ENCODE data around the gene HIPK3.
A peak's percentile ranks its signal among the peaks of the same experiment; 100 is the strongest.

The HIPK3 gene

GRCh38 chr11:33258631-33259205, 1.5 kb downstream of the HIPK3 start (continued):
- TF ChIP-seq, protein P1, sequence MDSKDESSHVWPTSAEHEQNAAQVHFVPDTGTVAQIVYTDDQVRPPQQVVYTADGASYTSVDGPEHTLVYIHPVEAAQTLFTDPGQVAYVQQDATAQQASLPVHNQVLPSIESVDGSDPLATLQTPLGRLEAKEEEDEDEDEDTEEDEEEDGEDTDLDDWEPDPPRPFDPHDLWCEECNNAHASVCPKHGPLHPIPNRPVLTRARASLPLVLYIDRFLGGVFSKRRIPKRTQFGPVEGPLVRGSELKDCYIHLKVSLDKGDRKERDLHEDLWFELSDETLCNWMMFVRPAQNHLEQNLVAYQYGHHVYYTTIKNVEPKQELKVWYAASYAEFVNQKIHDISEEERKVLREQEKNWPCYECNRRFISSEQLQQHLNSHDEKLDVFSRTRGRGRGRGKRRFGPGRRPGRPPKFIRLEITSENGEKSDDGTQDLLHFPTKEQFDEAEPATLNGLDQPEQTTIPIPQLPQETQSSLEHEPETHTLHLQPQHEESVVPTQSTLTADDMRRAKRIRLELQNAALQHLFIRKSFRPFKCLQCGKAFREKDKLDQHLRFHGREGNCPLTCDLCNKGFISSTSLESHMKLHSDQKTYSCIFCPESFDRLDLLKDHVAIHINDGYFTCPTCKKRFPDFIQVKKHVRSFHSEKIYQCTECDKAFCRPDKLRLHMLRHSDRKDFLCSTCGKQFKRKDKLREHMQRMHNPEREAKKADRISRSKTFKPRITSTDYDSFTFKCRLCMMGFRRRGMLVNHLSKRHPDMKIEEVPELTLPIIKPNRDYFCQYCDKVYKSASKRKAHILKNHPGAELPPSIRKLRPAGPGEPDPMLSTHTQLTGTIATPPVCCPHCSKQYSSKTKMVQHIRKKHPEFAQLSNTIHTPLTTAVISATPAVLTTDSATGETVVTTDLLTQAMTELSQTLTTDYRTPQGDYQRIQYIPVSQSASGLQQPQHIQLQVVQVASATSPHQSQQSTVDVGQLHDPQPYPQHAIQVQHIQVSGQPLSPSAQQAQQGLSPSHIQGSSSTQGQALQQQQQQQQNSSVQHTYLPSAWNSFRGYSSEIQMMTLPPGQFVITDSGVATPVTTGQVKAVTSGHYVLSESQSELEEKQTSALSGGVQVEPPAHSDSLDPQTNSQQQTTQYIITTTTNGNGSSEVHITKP (tag by site-specific recombination; IDR thresholded peaks at IDR 0.05): 0 out of 2 replicates have a peak, but pooled peaks have one; percentile 29
- TF ChIP-seq PRDM2 (tag by site-specific recombination; IDR thresholded peaks at IDR 0.05; ENCODE audit: borderline replicate concordance) (no peak), ZSCAN5A (tag by site-specific recombination; IDR thresholded peaks at IDR 0.05) (no peak), IKZF3 (tag by site-specific recombination; IDR thresholded peaks at IDR 0.05) (no peak; the same call in none of the 2 replicates), ZNF664 (tag by site-specific recombination; IDR thresholded peaks at IDR 0.05) (peak; percentile 40; the same call in 1 of the 2 replicates), SCRT2 (tag by site-specific recombination; IDR thresholded peaks at IDR 0.05) (peak; percentile 76; the same call in 1 of the 2 replicates), ZNF544 (tag by site-specific recombination; IDR thresholded peaks at IDR 0.05) (no peak), ZNF10 (tag by site-specific recombination; IDR thresholded peaks at IDR 0.05) (0 out of 2 replicates have a peak, but pooled peaks have one; percentile 31), ZBTB20 (tag by site-specific recombination; IDR thresholded peaks at IDR 0.05) (peak; percentile 40; the same call in 1 of the 2 replicates), ZNF174 (tag by site-specific recombination; IDR thresholded peaks at IDR 0.05) (no peak), ZNF37A (tag by site-specific recombination; IDR thresholded peaks at IDR 0.05) (no peak), ZNF311 (tag by site-specific recombination; IDR thresholded peaks at IDR 0.05; ENCODE audit: borderline replicate concordance) (no peak), ZNF76 (tag by site-specific recombination; IDR thresholded peaks at IDR 0.05; ENCODE audit: borderline replicate concordance, low read depth) (no peak), EGR2 (tag by site-specific recombination; IDR thresholded peaks at IDR 0.05; ENCODE audit: low read depth) (no peak), ZEB2 (tag by site-specific recombination; IDR thresholded peaks at IDR 0.05) (peak; percentile 53; the same call in 1 of the 2 replicates), PRDM1 (tag by site-specific recombination; IDR thresholded peaks at IDR 0.05) (peak; percentile 55; the same call in 1 of the 2 replicates), PRDM6 (tag by site-specific recombination; IDR thresholded peaks at IDR 0.05) (peak; percentile 72), ZNF843 (tag by site-specific recombination; IDR thresholded peaks at IDR 0.05) (peak; percentile 3; the same call in 1 of the 2 replicates), ZBTB48 (tag by site-specific recombination; IDR thresholded peaks at IDR 0.05) (0 out of 2 replicates have a peak, but pooled peaks have one; percentile 3), ZNF785 (tag by site-specific recombination; IDR thresholded peaks at IDR 0.05) (no peak), ZNF600 (tag by site-specific recombination; IDR thresholded peaks at IDR 0.05) (peak; percentile 96), SCRT1 (tag by site-specific recombination; IDR thresholded peaks at IDR 0.05; ENCODE audit: borderline replicate concordance) (0 out of 2 replicates have a peak, but pooled peaks have one; percentile 8), MYNN (tag by site-specific recombination; IDR thresholded peaks at IDR 0.05; ENCODE audit: borderline replicate concordance) (no peak), ZNF561 (tag by site-specific recombination; IDR thresholded peaks at IDR 0.05; ENCODE audit: borderline replicate concordance) (peak; percentile 6; the same call in 1 of the 2 replicates)
- TF ChIP-seq, protein P2, sequence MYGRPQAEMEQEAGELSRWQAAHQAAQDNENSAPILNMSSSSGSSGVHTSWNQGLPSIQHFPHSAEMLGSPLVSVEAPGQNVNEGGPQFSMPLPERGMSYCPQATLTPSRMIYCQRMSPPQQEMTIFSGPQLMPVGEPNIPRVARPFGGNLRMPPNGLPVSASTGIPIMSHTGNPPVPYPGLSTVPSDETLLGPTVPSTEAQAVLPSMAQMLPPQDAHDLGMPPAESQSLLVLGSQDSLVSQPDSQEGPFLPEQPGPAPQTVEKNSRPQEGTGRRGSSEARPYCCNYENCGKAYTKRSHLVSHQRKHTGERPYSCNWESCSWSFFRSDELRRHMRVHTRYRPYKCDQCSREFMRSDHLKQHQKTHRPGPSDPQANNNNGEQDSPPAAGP (tag by site-specific recombination; IDR thresholded peaks at IDR 0.05): 0 out of 2 replicates have a peak, but pooled peaks have one; percentile 8
